ENCODE measurements around the gene BBLN. TPM values are rescaled to one million over a fixed set of nuclear protein-coding genes. Genes with fewer than 3 reads are reported as not detected.

Gene BBLN
- total RNA-seq, 1 donor from 2014 or later, result 16.9 TPM

DNA sequence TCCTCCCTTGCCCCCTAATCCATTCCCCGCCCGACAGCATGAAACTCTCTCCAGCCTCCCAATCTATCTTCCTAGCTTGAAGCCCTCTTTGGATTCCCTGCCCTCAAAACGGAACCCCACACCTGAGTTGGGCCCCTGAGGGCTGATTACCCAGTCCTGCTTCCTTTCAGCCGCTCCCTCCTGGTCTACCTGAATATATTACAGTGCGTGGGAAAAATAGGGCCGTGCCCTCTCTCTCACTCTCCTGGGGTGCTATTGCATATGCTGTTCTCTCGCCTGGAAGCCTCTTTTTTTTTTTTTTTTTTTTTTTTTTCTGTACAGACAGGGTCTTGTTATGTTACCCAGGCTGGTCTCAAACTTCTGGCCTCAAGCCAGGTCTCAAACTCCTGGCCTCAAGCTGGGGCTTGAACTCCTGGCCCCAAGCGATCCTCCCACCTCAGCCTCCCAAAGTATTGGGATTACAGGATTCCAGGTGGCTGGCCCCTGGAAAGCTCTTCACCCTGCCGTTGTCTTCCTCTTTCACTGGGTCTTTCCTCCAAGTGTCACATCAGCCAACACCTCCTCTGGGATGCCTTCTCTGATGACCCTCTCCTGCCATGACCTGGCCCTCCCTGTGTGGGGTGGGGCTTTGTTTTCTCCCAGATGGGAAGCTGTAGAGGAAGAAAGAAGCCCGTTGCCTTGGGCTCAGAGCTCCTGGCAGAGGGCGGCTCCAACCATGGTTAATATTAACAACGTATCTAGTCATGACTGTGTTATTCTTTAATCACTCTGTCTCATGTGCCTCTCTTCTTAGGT is 51.3 kb downstream of the BBLN start:
- DNase-seq (ENCODE audit: low spot score), result no peak

DNA sequence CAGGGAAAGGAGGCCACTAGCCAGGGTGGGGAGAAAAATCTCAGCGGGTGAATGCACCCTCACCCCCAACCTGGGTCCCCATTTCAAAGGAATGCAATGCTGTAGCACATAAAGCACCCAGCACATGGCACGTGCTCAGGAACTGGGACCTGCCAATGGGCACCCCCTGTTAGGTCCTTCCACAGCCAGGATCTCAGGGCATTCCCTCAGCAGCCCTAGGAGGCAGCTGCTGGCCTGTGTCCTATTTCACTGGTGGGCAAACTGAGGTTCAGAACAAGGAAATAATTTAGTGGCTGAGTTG is 51.9 kb downstream of the BBLN start:
- DNase-seq (ENCODE audit: low spot score), result no peak

Other genes with a start within 250 kb of the BBLN start
- gene ST6GALNAC4, start 243.2 kb upstream of the BBLN start, total RNA-seq (ENCODE audit: insufficient read depth, low replicate concordance), result 16.9 TPM
- 1.4 TPM for gene PIP5KL1, start 229.5 kb upstream of the BBLN start, total RNA-seq (ENCODE audit: insufficient read depth, low replicate concordance)
- gene DPM2, start 222.4 kb upstream of the BBLN start, total RNA-seq (ENCODE audit: insufficient read depth, low replicate concordance), result 1.4 TPM
- gene EEIG1, start 179.3 kb upstream of the BBLN start, total RNA-seq (ENCODE audit: insufficient read depth, low replicate concordance), result 15.2 TPM
- 7.5 TPM for gene NAIF1, start 92.9 kb upstream of the BBLN start, total RNA-seq (ENCODE audit: insufficient read depth, low replicate concordance)
- 33.5 TPM for gene SLC25A25, start 92.0 kb upstream of the BBLN start, total RNA-seq (ENCODE audit: insufficient read depth, low replicate concordance)
- gene PTGES2, start 32.5 kb upstream of the BBLN start, total RNA-seq (ENCODE audit: insufficient read depth, low replicate concordance), result 26.0 TPM
- not detected for gene LCN2, start 10.8 kb upstream of the BBLN start, total RNA-seq (ENCODE audit: insufficient read depth, low replicate concordance)
- 15.6 TPM for gene CIZ1, start 31.3 kb downstream of the BBLN start, total RNA-seq (ENCODE audit: insufficient read depth, low replicate concordance)
- 36.4 TPM for gene DNM1, start 43.1 kb downstream of the BBLN start, total RNA-seq (ENCODE audit: insufficient read depth, low replicate concordance)
- gene GOLGA2, start 115.7 kb downstream of the BBLN start, total RNA-seq (ENCODE audit: insufficient read depth, low replicate concordance), result 161 TPM
- gene SWI5, start 116.0 kb downstream of the BBLN start, total RNA-seq (ENCODE audit: insufficient read depth, low replicate concordance), result 26.7 TPM
- gene TRUB2, start 162.2 kb downstream of the BBLN start, total RNA-seq (ENCODE audit: insufficient read depth, low replicate concordance), result 8.4 TPM
- gene COQ4, start 162.6 kb downstream of the BBLN start, total RNA-seq (ENCODE audit: insufficient read depth, low replicate concordance), result 20.9 TPM
- gene SLC27A4, start 180.3 kb downstream of the BBLN start, total RNA-seq (ENCODE audit: insufficient read depth, low replicate concordance), result 8.9 TPM
- 29.1 TPM for gene URM1, start 211.1 kb downstream of the BBLN start, total RNA-seq (ENCODE audit: insufficient read depth, low replicate concordance)